Smooth muscle cell (in vitro differentiated cells): ENCODE data around the gene ARHGAP15. TPM values are rescaled to one million over a fixed set of nuclear protein-coding genes. Genes with fewer than 3 reads are reported as not detected.

ENCODE experiments used
- DNase-seq: peaks from one replicate; lab custom pipeline; 2025; ENCODE audit not compliant: unreplicated experiment; lab: John Stamatoyannopoulos, UW
- H2AFZ ChIP-seq: fragments of 200-600 bp; sonication (generic); 2 replicates; pipeline ENCODE4 v1.6.0; 2016; ENCODE audit warnings: antibody characterized with exemption, low read depth, mild to moderate bottlenecking
- H3F3A ChIP-seq: fragments of 200-600 bp; sonication (generic); 2 replicates; pipeline ENCODE4 v1.6.0; 2017; ENCODE audit warnings: antibody characterized with exemption, low read depth
- H3K27ac ChIP-seq: fragments of 200-600 bp; sonication (generic); 2 replicates; pipeline ENCODE4 v1.5.1; 2016; ENCODE audit warnings: low read depth, mild to moderate bottlenecking
- H3K27me3 ChIP-seq: fragments of 200-600 bp; sonication (generic); 2 replicates; pipeline ENCODE4 v1.6.1; 2016; ENCODE audit warnings: low read depth, mild to moderate bottlenecking
- H3K36me3 ChIP-seq: fragments of 200-600 bp; sonication (generic); 2 replicates; pipeline ENCODE4 v1.5.1; 2016; ENCODE audit warnings: low read depth
- H3K4me1 ChIP-seq: fragments of 200-600 bp; sonication (generic); 2 replicates; pipeline ENCODE4 v1.5.1; 2016; ENCODE audit warnings: low read depth
- H3K4me2 ChIP-seq: fragments of 200-600 bp; sonication (generic); 2 replicates; pipeline ENCODE4 v1.6.0; 2016; ENCODE audit warnings: mild to moderate bottlenecking
- H3K4me3 ChIP-seq: fragments of 200-600 bp; sonication (generic); 2 replicates; pipeline ENCODE4 v1.5.1; 2016; ENCODE audit warnings: mild to moderate bottlenecking
- H3K79me2 ChIP-seq: fragments of 200-600 bp; sonication (generic); 2 replicates; pipeline ENCODE4 v1.6.0; 2016; ENCODE audit warnings: low read depth, mild to moderate bottlenecking
- H3K9ac ChIP-seq: fragments of 200-600 bp; sonication (generic); 2 replicates; pipeline ENCODE4 v1.6.0; 2016; ENCODE audit warnings: low read depth
- H3K9me3 ChIP-seq: fragments of 200-600 bp; sonication (generic); replicated peaks from 2 replicates; pipeline ENCODE4 v1.5.1; 2016; ENCODE audit warnings: low read depth
- H4K20me1 ChIP-seq: fragments of 200-600 bp; sonication (generic); 2 replicates; pipeline ENCODE4 v1.6.0; 2016; ENCODE audit warnings: low read depth
- CTCF ChIP-seq: fragments of 200-600 bp; sonication (generic); IDR thresholded peaks from 2 replicates; pipeline ENCODE4 v1.5.1; 2017; ENCODE audit warnings: borderline replicate concordance, mild to moderate bottlenecking, antibody characterized with exemption; ENCODE audit not compliant: insufficient read depth, poor library complexity, severe bottlenecking
- WGBS: methylation state at CpG from one replicate; pipeline ENCODE4 v1.1.7; 2016; ENCODE audit warnings: low lambda C conversion rate; 5-methylcytosine and 5-hydroxymethylcytosine counted together
- polyA plus RNA-seq: library from polyadenylated mRNA; unstranded; fragments of >200 nt; fragmentation: Nextera tagmentation; extraction: Ambion mirVana; gene quantifications from 2 replicates; pipeline ENCODE4 v1.2.1, GENCODE V29; 2016
- total RNA-seq: library from RNA; depleted of rRNA; stranded (reverse); fragments of >200 nt; gene quantifications from 2 replicates; pipeline ENCODE4 v1.2.3, GENCODE V29; 2014

The ARHGAP15 gene
- total and polyA plus RNA-seq, 2 experiments from 2014 or later: not detected

GRCh38 chr2:143607231-143608062 lies 478.2 kb downstream of the ARHGAP15 start:
- H3K4me1 ChIP-seq: peaks cover 43% of the 10 kb centered on the region
- H3K27me3 ChIP-seq: no peaks in the 10 kb centered on the region
- no peaks in the 10 kb centered on the region for H3F3A ChIP-seq
- no peak overlapping the region for H3K9ac ChIP-seq
- peak overlapping the region; percentile 30 for H3K27ac ChIP-seq
- no peaks in the 10 kb centered on the region for H3K79me2 ChIP-seq
- WGBS: 29% methylated on average over 5 of the region's 5 CpGs
- H3K4me2 ChIP-seq: peak overlapping the region; percentile 59
- no peak for DNase-seq
- H4K20me1 ChIP-seq: no peaks in the 10 kb centered on the region
- no peak overlapping the region for H3K4me3 ChIP-seq
- peak overlapping the region; percentile 35 for H2AFZ ChIP-seq
- no peaks in the 10 kb centered on the region for H3K36me3 ChIP-seq
- no peak for TF ChIP-seq CTCF
- H3K9me3 ChIP-seq: no peaks in the 10 kb centered on the region

GRCh38 chr2:143608063-143608423 lies 478.8 kb downstream of the ARHGAP15 start:
- H4K20me1 ChIP-seq: no peaks in the 10 kb centered on the region
- H3F3A ChIP-seq: no peaks in the 10 kb centered on the region
- H3K36me3 ChIP-seq: no peaks in the 10 kb centered on the region
- H3K27me3 ChIP-seq: no peaks in the 10 kb centered on the region
- peaks cover 37% of the 10 kb centered on the region for H3K4me1 ChIP-seq
- no peaks in the 10 kb centered on the region for H3K79me2 ChIP-seq
- no peak overlapping the region for H2AFZ ChIP-seq
- no peak overlapping the region for H3K27ac ChIP-seq
- no peaks in the 10 kb centered on the region for H3K9me3 ChIP-seq
- WGBS: 72% methylated on average over 3 of the region's 3 CpGs
- no peak for TF ChIP-seq CTCF
- no peak overlapping the region for H3K4me2 ChIP-seq
- DNase-seq: no peak
- H3K9ac ChIP-seq: no peak overlapping the region
- no peak overlapping the region for H3K4me3 ChIP-seq

GRCh38 chr2:143608758-143609157 lies 479.5 kb downstream of the ARHGAP15 start:
- H4K20me1 ChIP-seq: no peaks in the 10 kb centered on the region
- no peaks in the 10 kb centered on the region for H3K36me3 ChIP-seq
- no peak overlapping the region for H2AFZ ChIP-seq
- H3K4me3 ChIP-seq: no peak overlapping the region
- H3K4me2 ChIP-seq: no peak overlapping the region
- no peaks in the 10 kb centered on the region for H3K27me3 ChIP-seq
- no peaks in the 10 kb centered on the region for H3K9me3 ChIP-seq
- H3K27ac ChIP-seq: no peak overlapping the region
- peaks cover 32% of the 10 kb centered on the region for H3K4me1 ChIP-seq
- no peak for TF ChIP-seq CTCF
- H3K9ac ChIP-seq: no peak overlapping the region
- DNase-seq: no peak
- no peaks in the 10 kb centered on the region for H3F3A ChIP-seq
- no peaks in the 10 kb centered on the region for H3K79me2 ChIP-seq

DNA sequence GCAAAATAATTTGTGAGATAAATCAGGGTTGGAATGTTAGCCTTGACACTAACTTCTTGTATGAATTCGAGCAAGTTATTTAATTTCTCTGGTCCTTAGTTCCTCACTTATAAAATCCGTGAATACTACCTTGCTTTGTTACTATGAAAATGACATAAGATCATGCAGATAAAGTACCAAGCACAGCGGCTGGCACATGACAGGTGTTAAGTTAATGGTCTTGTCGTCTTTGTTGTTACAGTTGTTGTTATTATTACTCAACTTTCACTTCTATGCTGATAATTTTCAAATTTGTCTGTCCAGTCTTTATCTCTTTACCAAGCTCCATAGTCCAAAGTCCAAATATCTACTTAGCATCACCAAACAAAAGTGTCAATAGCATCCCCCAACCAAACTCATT lies 482.1 kb downstream of the ARHGAP15 start:
- H3K9ac ChIP-seq: no peak overlapping the region
- no peak for DNase-seq
- no peaks in the 10 kb centered on the region for H3F3A ChIP-seq
- H3K36me3 ChIP-seq: no peaks in the 10 kb centered on the region
- 97% methylated on average over 4 of the region's 4 CpGs for WGBS
- H2AFZ ChIP-seq: no peak overlapping the region
- no peaks in the 10 kb centered on the region for H4K20me1 ChIP-seq
- no peaks in the 10 kb centered on the region for H3K27me3 ChIP-seq
- no peak for TF ChIP-seq CTCF
- no peak overlapping the region for H3K4me3 ChIP-seq
- no peaks in the 10 kb centered on the region for H3K79me2 ChIP-seq
- H3K4me1 ChIP-seq: peaks cover 24% of the 10 kb centered on the region
- no peak overlapping the region for H3K27ac ChIP-seq
- no peaks in the 10 kb centered on the region for H3K9me3 ChIP-seq
- H3K4me2 ChIP-seq: no peak overlapping the region
